SH-SY5Y (cell line): ENCODE data around the gene SUCLG2.

ENCODE experiments used
- GATA2 ChIP-seq: IDR thresholded peaks from 2 replicates; pipeline ENCODE4 v1.6.1; 2011; ENCODE audit warnings: mild to moderate bottlenecking, low read depth, low read length
- GATA3 ChIP-seq: IDR thresholded peaks from 2 replicates; pipeline ENCODE4 v1.6.1; 2011; ENCODE audit warnings: low read depth, mild to moderate bottlenecking, low read length, moderate library complexity

DNA sequence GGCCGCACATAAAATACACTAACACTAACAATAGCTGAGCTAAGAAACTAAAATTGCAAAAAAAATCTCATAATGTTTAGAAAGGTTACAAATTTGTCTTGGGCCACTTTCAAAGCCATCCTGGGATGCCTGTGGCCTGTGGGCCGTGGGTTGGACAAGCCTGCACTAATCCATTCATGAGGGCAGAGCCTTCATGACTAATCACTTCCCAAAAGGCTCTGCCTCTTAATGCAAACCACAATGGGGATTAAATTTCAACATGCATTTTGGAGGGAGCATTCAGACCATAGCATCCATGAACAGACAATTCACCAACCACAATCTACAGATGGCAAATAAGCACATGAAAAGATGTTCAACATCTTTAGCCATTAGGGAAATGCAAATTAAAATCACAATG, 128.2 kb downstream of the SUCLG2 start:
- TF ChIP-seq GATA2 (no peak), GATA3 (no peak)
